Epidermal melanocyte (primary cell): Measurements from ENCODE around the gene HS2ST1.
"Not testable (repeated sequence)": the region's sequence is repeated elsewhere in the genome, so short reads cannot be mapped to it uniquely, and the experiment has no call there.

Source experiments
- DNase-seq: peaks from one replicate; pipeline ENCODE4 v3.0.0; 2011; ENCODE audit warnings: low spot score; ENCODE audit not compliant: insufficient read length

Gene HS2ST1

GRCh38 chr1:86924324-86924960, 10.0 kb downstream of the HS2ST1 start:
- no peak for DNase-seq

- no peak for DNase-seq
Observed at GRCh38 chr1:86925742-86926141, 11.3 kb downstream of the HS2ST1 start.

- no peak for DNase-seq
Observed at GRCh38 chr1:86926883-86927282, 12.4 kb downstream of the HS2ST1 start.

GRCh38 chr1:86928819-86929218, 14.4 kb downstream of the HS2ST1 start:
- DNase-seq = no peak

GRCh38 chr1:86933051-86933450, 18.6 kb downstream of the HS2ST1 start:
- no peak for DNase-seq

GRCh38 chr1:86933562-86934377, 19.3 kb downstream of the HS2ST1 start:
- DNase-seq = no peak

GRCh38 chr1:86938450-86938849, 24.0 kb downstream of the HS2ST1 start:
- DNase-seq = no peak

- DNase-seq = no peak
Observed at GRCh38 chr1:86938855-86939254, 24.4 kb downstream of the HS2ST1 start.

GRCh38 chr1:86939406-86939805, 25.0 kb downstream of the HS2ST1 start:
- DNase-seq = no peak

GRCh38 chr1:86940599-86940998, 26.2 kb downstream of the HS2ST1 start:
- no peak for DNase-seq

- DNase-seq = no peak
Observed at GRCh38 chr1:86942042-86942441, 27.6 kb downstream of the HS2ST1 start.

GRCh38 chr1:86942743-86943142, 28.3 kb downstream of the HS2ST1 start:
- DNase-seq = no peak

GRCh38 chr1:86948212-86948611, 33.8 kb downstream of the HS2ST1 start:
- DNase-seq = no peak

GRCh38 chr1:86950712-86951419, 36.4 kb downstream of the HS2ST1 start:
- no peak for DNase-seq

- DNase-seq = no peak
Observed at GRCh38 chr1:86951430-86951829, 37.0 kb downstream of the HS2ST1 start.

- no peak for DNase-seq
Observed at GRCh38 chr1:86953167-86953566, 38.7 kb downstream of the HS2ST1 start.

GRCh38 chr1:86955678-86956077, 41.2 kb downstream of the HS2ST1 start:
- DNase-seq = no peak

- no peak for DNase-seq
Observed at GRCh38 chr1:86956221-86956620, 41.8 kb downstream of the HS2ST1 start.

GRCh38 chr1:86957221-86957620, 42.8 kb downstream of the HS2ST1 start:
- no peak for DNase-seq

GRCh38 chr1:86960548-86960947, 46.1 kb downstream of the HS2ST1 start:
- no peak for DNase-seq

GRCh38 chr1:86963841-86964240, 49.4 kb downstream of the HS2ST1 start:
- not testable (repeated sequence) for DNase-seq
